H1 (cell line): Measurements from ENCODE around the gene HHAT. TPM values are rescaled to one million over a fixed set of nuclear protein-coding genes. Genes with fewer than 3 reads are reported as not detected.

ENCODE experiments used
- CBX5 ChIP-seq: fragments of 300-800, 300-1000 bp; sonication (generic); IDR thresholded peaks from 2 replicates; pipeline ENCODE4 v1.7.1; 2016; ENCODE audit warnings: antibody characterized with exemption, low read length, low read depth
- CTBP2 ChIP-seq: IDR thresholded peaks from 2 replicates; pipeline ENCODE4 v1.7.0; 2011; ENCODE audit warnings: borderline replicate concordance, mild to moderate bottlenecking, moderate library complexity, mixed read lengths, low read length; ENCODE audit not compliant: insufficient read depth, insufficient read length
- NANOG ChIP-seq: IDR thresholded peaks from 2 replicates; pipeline ENCODE4 v1.6.1; 2011; ENCODE audit warnings: low read length, low read depth, mild to moderate bottlenecking, inconsistent platforms; ENCODE audit not compliant: insufficient read depth, poor library complexity, severe bottlenecking
- RBBP5 ChIP-seq: IDR thresholded peaks from 2 replicates; pipeline ENCODE4 v1.7.1; 2012; ENCODE audit warnings: low read depth, mild to moderate bottlenecking, inconsistent platforms, low read length, moderate library complexity, borderline replicate concordance
- polyA plus RNA-seq, 7 experiments: library from polyadenylated mRNA; depleted of rRNA in 3 of 7; stranded (reverse) in 5 of 7; unstranded in 2 of 7; fragments of >200 nt in 5 of 7; fragments of 200-250 nt in 2 of 7; gene quantifications; 1 replicate in 5 of 7; 2 replicates in 1 of 7; 4 replicates in 1 of 7; pipeline versions ENCODE4 v1.2.1 to v1.2.3, GENCODE V29; 2011 to 2013; ENCODE audit warnings: missing spikeins in 2 of 7, mixed read lengths in 2 of 7
- total RNA-seq: library from RNA; stranded (reverse); fragmentation: NEBNext Ultra II Directional; extraction: Animal tissue kit (Norgen Biotek cat#: 25700); gene quantifications from 2 replicates; pipeline ENCODE4 v1.2.1, GENCODE V29; 2021

Gene HHAT
- total and polyA plus RNA-seq, 2 of the 8 experiments (the other 6 are each of a cell fraction or from before 2014, with no cell fraction given) = 0.15 to 0.51 TPM

DNA sequence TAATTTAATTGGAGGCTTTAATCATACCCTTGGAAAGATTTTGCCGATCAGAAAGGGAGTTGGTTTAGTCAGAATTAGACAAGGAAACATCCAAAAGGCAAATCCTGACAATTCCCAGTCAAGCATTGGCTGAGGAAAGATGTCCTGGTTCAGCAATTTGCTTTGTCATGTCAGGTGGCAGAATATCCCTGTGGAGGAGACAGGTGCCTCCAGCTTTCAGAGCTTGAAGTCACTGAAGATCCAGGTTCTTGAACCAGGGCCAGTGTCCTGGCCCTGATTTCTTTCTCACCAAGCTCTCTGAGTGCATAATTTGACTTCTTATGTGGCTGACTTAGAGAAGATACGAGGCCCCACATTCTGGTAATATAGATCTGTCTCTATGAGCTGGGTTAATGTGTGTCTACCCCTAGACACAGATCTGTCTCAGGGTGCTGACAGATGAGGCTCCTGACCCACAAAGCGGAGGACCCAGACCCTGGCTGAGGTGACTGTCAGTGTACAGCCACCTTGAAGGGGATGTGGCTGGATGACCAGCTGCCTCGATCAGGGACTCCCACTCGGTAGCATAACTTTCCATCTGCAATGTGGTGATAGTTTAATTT, 118.9 kb downstream of the HHAT start (continued):
- no peak for TF ChIP-seq RBBP5
- no peak for TF ChIP-seq CBX5
- TF ChIP-seq NANOG = no peak
- TF ChIP-seq CTBP2 = no peak
- TF ChIP-seq, all 59 proteins: peak for 0
